A673 (cell line): ENCODE results near the gene TTLL12. TPM values are rescaled to one million over a fixed set of nuclear protein-coding genes. Genes with fewer than 3 reads are reported as not detected.

Experiments used
- BruUV-seq: library from RNA; stranded (reverse); fragments of 400-500 nt; replicated peaks from 2 replicates; lab custom pipeline; 2021; lab: Mats Ljungman, UMichigan
- CTCF ChIA-PET: fragments of 300-600 bp; sonication (Branson Sonifier 250); formaldehyde crosslinking; loops from one replicate; lab custom pipeline; 2022; ENCODE audit warnings: antibody characterized with exemption; lab: Charles Lee
- POLR2A ChIA-PET: fragments of 300-600 bp; sonication (Branson Sonifier 250); formaldehyde crosslinking; loops from one replicate; lab custom pipeline; 2022; ENCODE audit warnings: antibody characterized with exemption; ENCODE audit not compliant: low non-redundant PET; lab: Charles Lee
- DNase-seq: peaks from one replicate; pipeline ENCODE4 v3.0.0-alpha.2; 2015; ENCODE audit warnings: low spot score
- H3K27ac ChIP-seq: fragments of 200-600 bp; sonication (generic); 2 replicates; pipeline ENCODE4 v1.5.1; 2016; ENCODE audit warnings: mixed run types, low read depth, mild to moderate bottlenecking, mixed read lengths, antibody characterized with exemption, low read length; ENCODE audit not compliant: poor library complexity, severe bottlenecking
- H3K27me3 ChIP-seq: fragments of 200-600 bp; sonication (generic); replicated peaks from 2 replicates; pipeline ENCODE4 v1.6.1; 2017; ENCODE audit warnings: mixed run types, low read depth, mild to moderate bottlenecking, mixed read lengths, antibody characterized with exemption, low read length; ENCODE audit not compliant: insufficient read depth, poor library complexity
- H3K36me3 ChIP-seq: fragments of 200-600 bp; sonication (generic); 2 replicates; pipeline ENCODE4 v1.6.1; 2016; ENCODE audit warnings: mixed run types, mild to moderate bottlenecking, mixed read lengths, antibody characterized with exemption, low read length; ENCODE audit not compliant: insufficient read depth, poor library complexity, severe bottlenecking
- H3K4me1 ChIP-seq: fragments of 200-600 bp; sonication (generic); 2 replicates; pipeline ENCODE4 v1.6.1; 2017; ENCODE audit warnings: mixed run types, mild to moderate bottlenecking, mixed read lengths, antibody characterized with exemption, low read length; ENCODE audit not compliant: insufficient read depth, poor library complexity, severe bottlenecking
- H3K4me3 ChIP-seq: fragments of 200-600 bp; sonication (generic); 2 replicates; pipeline ENCODE4 v1.5.1; 2016; ENCODE audit warnings: low read depth, mixed run types, mild to moderate bottlenecking, mixed read lengths, low read length; ENCODE audit not compliant: poor library complexity, severe bottlenecking
- H3K9me3 ChIP-seq: fragments of 200-600 bp; sonication (generic); 2 replicates; pipeline ENCODE4 v1.6.1; 2016; ENCODE audit warnings: mixed run types, low read depth, mild to moderate bottlenecking, mixed read lengths, antibody characterized with exemption, low read length; ENCODE audit not compliant: poor library complexity, severe bottlenecking
- CTCF ChIP-seq: fragments of 300-800, 200-600 bp; sonication (generic); conservative IDR thresholded peaks from 2 replicates; pipeline ENCODE4 v1.5.1; 2017; ENCODE audit warnings: low read depth, mild to moderate bottlenecking, antibody characterized with exemption, low read length, moderate library complexity, mixed read lengths
- EZH2 ChIP-seq: fragments of 200-600 bp; sonication (generic); IDR thresholded peaks from 2 replicates; pipeline ENCODE4 v1.6.1; 2017; ENCODE audit warnings: borderline replicate concordance, low read depth, mild to moderate bottlenecking, mixed read lengths, antibody characterized with exemption, low read length; ENCODE audit not compliant: poor library complexity, severe bottlenecking
- intact Hi-C: fragments of 100-400 bp; cut with micrococcal nuclease; formaldehyde crosslinking; loops from one replicate; pipeline ENCODE4 v1.10.0; 2022; ENCODE audit not compliant: unreplicated experiment
- total RNA-seq: library from RNA; stranded (reverse); gene quantifications from 2 replicates; pipeline ENCODE4 v1.2.3, GENCODE V29; 2021

Gene TTLL12
- total RNA-seq, 1 experiment from 2014 or later: 138 TPM

- intact Hi-C loops: no loop called here
- H3K27me3 ChIP-seq: no peaks in the 10 kb centered on the region
- CTCF ChIA-PET: interaction anchor here (0.6 kb wide), 1 partner anchor 30 kb away, joined by 5 read pairs; no protein-coding TSS in a partner anchor
- no peak for TF ChIP-seq EZH2
- no peak overlapping the region for H3K4me3 ChIP-seq
- H3K4me1 ChIP-seq: no peaks in the 10 kb centered on the region
- BruUV-seq: no TSS peak
- no peaks in the 10 kb centered on the region for H3K9me3 ChIP-seq
- no peak overlapping the region for H3K27ac ChIP-seq
- no peaks in the 10 kb centered on the region for H3K36me3 ChIP-seq
- POLR2A ChIA-PET: no interaction called here
- no peak for DNase-seq
Observed at GRCh38 chr22:43217285-43218030, 30.5 kb upstream of the TTLL12 start.

GRCh38 chr22:43216738-43217137, 29.8 kb upstream of the TTLL12 start:
- no TSS peak for BruUV-seq
- CTCF ChIA-PET: no interaction called here
- DNase-seq: no peak
- TF ChIP-seq CTCF (no peak), EZH2 (no peak)
- Histone ChIP-seq H3K4me1 (no peaks in the 10 kb centered on the region), H3K4me3 (no peak overlapping the region), H3K27ac (no peak overlapping the region), H3K36me3 (no peaks in the 10 kb centered on the region), H3K9me3 (no peaks in the 10 kb centered on the region), H3K27me3 (no peaks in the 10 kb centered on the region)
- intact Hi-C loops: no loop called here
- POLR2A ChIA-PET: interaction anchor here (0.7 kb wide), 1 partner anchor 298 kb away, joined by 3 read pairs; no protein-coding TSS in a partner anchor

GRCh38 chr22:43213962-43214361, 27.0 kb upstream of the TTLL12 start:
- Histone ChIP-seq H3K27ac (no peak overlapping the region), H3K27me3 (no peaks in the 10 kb centered on the region), H3K36me3 (no peaks in the 10 kb centered on the region), H3K9me3 (no peaks in the 10 kb centered on the region), H3K4me3 (no peak overlapping the region), H3K4me1 (no peaks in the 10 kb centered on the region)
- ChIA-PET CTCF (no interaction called here), POLR2A (no interaction called here)
- intact Hi-C loops: no loop called here
- no peak for DNase-seq
- TF ChIP-seq EZH2 (no peak), CTCF (no peak)
- no TSS peak for BruUV-seq
